GM21717 (cell line): Measurements from ENCODE around the gene TBCA.
"Not testable (repeated sequence)": the region's sequence is repeated elsewhere in the genome, so short reads cannot be mapped to it uniquely, and the experiment has no call there.

ENCODE experiments used
- ATAC-seq: cut with Tn5 transposase; IDR thresholded peaks from one replicate; pipeline ENCODE4 v1.9.1; 2021; ENCODE audit warnings: mild to moderate bottlenecking, moderate library complexity; ENCODE audit not compliant: unreplicated experiment

TBCA gene

DNA sequence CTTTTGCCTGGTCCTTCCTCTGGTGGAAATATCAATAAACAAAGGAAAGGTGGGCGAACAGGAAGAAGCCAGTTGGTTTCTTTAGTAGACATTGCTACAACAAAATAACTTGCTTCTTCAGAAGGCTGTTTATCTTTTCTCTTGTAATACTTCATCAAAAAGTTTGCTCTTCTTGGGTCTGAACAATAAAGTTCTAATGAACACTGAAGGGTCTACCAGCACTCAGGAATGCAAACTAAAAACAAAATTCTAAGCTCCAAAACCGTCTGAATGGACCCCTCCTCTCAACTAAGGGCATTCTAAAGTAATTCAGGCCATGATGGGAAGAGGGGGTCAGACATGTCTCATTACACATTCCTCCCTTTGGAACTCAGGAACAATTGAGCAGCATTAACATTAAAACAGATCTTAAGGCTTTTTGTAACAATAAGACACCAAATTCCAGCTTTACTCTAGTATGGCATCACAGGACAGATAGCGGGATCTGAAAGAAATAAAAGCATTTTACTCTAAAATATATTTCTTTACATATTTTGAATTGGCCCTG, 2.3 kb downstream of the TBCA start:
- no peak for ATAC-seq

GRCh38 chr5:77772729-77773128, 3.4 kb downstream of the TBCA start:
- no peak for ATAC-seq

GRCh38 chr5:77771452-77771851, 4.7 kb downstream of the TBCA start:
- ATAC-seq: no peak

GRCh38 chr5:77770293-77771005, 5.7 kb downstream of the TBCA start:
- ATAC-seq: no peak

DNA sequence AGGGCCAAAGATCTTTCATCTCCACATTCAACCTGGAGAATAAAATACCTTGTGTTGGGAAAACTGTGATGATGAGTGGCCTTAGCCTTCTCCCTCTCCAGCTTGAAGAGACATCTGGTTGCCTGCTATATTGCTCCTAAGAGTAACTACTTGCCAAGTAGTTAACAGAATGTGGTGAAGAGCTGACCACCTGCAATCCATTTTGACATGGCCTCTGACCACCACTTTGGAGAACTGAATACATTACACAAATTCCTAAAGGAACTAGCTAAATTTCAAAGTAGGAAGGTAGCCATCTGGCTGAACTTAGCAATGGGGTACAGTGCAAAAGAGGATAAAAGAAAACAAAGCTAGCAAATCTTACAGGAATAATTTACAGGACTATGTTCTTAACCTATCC, 7.2 kb downstream of the TBCA start:
- no peak for ATAC-seq

DNA sequence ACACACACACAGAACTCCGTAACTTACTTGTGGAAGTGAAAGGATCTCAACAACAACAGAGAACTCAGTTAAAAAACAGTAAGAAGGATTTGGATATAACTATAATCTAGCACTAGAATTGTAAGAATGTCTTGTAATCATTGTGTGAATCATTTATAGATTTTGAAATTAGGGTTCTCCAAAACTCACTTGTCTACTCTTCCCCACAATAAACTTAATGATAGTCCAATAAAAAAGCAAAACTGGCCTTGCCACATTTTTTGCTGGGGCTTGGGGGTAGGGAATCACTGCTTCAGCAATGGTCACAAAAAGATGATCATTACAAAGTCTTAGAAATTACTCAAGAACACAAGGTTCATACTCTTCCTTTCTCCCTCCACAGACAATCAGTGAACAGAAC, 8.8 kb downstream of the TBCA start:
- no peak for ATAC-seq

DNA sequence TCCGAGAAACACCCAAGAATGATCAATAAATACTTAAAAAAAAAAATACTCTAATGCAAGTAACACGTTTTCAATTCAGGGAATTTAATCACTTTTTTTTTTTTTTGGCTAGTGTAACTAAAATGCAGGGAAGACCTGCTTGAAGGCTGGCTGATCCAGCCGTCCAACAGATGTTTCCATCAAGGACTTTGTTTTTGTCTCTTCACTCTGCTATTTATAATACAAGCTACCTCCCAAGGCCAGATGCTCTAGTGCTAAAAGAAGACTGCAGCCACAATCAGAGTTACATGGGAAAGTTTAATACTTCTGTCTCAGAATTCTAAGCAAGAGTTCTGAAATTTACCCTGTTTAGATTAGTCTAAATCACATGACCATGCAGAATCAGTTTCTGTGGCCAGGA, 14.5 kb downstream of the TBCA start:
- ATAC-seq: no peak

- no peak for ATAC-seq
Measured at GRCh38 chr5:77758141-77758938, 17.8 kb downstream of the TBCA start.

- no peak for ATAC-seq
Measured at GRCh38 chr5:77751328-77752023, 24.7 kb downstream of the TBCA start.

- not testable (repeated sequence) for ATAC-seq
Measured at GRCh38 chr5:77750928-77751327, 25.2 kb downstream of the TBCA start.

GRCh38 chr5:77748160-77748559, 28.0 kb downstream of the TBCA start:
- ATAC-seq: no peak

GRCh38 chr5:77744116-77744515, 32.0 kb downstream of the TBCA start:
- no peak for ATAC-seq

DNA sequence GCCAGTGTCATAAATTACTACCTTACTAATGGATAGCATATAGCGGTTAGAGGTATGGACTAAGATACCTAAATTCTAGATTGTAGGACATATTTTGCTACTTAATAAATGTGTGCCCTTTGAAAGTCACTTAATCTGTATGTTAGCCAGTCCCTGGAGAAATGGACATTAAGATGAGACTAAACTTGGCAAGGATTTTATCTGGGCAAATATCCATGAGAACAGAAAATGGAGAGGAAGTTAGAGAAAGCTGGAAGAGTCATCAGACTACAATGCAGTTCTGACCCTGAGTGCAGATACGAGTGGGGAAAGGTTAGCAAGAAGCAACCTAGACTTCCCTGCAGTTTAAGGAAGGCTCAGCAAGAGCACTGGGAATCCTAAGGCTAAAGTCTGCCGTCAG, 33.0 kb downstream of the TBCA start:
- ATAC-seq: no peak

- ATAC-seq: no peak
Measured at GRCh38 chr5:77741608-77742007, 34.5 kb downstream of the TBCA start.

DNA sequence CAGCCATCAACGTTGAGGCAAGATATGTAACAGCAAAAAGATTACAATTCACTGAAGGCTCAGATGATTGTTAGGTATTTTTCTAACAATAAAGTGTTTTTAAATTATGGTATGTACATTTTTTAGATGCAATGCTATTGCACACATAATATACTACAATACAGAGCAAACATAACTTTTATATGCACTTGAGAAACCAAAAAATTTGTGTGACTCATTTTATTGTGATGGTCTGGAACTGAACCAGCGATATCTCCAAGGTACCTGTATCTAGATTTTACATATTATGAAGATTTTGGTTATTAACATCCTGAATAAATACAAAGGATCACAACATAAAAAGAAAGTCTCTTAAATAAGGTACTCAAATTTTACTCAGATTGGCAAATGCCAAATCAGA, 41.3 kb downstream of the TBCA start:
- ATAC-seq: no peak

GRCh38 chr5:77733130-77733529, 43.0 kb downstream of the TBCA start:
- ATAC-seq: no peak

DNA sequence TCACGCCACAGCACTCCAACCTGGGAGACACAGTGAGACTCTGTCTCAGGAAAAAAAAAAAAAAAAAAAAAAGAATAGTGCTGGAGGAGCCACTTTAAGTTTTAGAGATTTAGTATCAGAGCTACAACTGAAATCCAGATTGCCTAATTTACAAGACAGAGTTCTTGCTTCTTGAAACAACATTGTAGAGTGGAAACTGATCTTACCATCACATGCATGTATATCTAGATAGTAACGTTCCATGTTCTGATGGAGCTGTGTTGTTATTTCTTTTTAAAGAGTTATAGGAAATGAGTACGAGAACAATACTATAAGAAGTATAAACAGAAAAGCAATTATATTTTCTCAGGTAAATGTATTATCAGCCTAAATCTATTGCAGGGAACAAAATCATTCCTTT, 48.9 kb downstream of the TBCA start:
- ATAC-seq: no peak

- ATAC-seq: no peak
Measured at GRCh38 chr5:77725616-77726015, 50.5 kb downstream of the TBCA start.

DNA sequence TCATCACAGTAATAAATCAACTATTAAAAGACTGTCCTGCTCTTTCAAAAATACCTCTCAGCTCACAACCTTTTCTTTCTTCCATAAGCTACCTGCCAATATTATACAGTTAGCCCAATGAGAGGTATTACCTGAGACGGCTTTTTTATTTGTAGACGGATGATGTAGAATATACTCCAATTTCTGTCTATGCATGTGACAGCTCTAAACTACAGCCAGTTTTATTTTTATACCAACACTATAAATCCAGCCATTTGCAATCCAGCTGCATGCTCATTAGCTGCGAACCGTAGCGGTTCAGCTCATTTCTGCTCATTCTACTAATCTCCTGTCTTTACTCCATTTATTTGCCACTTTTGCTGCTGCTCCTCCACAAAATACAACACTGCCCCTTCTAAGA, 51.2 kb downstream of the TBCA start:
- ATAC-seq: no peak

DNA sequence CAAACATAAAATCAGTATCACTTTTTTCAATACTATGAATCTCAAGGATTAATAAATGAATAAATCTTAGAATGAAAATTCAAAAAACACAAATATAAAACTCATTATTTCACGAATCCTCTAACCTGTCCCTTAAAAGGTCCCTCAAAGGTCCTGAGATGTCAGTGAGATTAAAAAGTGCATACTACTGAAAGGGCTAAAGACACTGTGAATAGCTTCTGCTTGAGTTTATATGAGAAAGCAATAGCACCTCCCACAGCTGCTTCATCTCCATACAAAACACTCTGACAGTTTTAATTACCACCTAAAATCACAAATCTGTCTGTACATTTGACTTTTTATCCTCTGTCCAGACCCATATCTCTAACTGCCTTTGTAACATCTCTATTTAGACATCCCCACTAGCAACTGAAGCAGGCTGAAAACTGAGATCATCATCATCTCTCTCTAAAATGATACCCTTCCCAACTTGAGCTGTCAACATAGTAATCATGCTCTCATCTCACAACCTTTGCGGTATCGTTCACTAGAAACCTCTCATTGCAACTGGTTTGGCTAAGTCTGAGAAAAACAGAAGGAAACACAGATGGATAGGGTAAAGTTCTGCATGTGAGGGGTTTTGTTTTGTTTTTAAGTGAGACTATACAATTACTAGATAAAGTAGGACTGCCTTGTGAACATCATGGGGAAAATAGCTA, 56.3 kb downstream of the TBCA start:
- ATAC-seq: no peak
